Breast epithelium (tissue), 4 donors: Measurements from ENCODE around the gene PIR. TPM values are rescaled to one million over a fixed set of nuclear protein-coding genes. Genes with fewer than 3 reads are reported as not detected.

Source experiments
- DNase-seq, 2 donors: peaks; one replicate each; pipeline ENCODE4 v3.0.0-alpha.2; 2019; ENCODE audit warnings: low spot score in 2 of 2
- H3K27ac ChIP-seq, 2 donors: fragments of 200-600 bp; sonication (generic) in 1 of 2; one replicate each; pipeline ENCODE4 v1.5.1; 2016 to 2019; ENCODE audit warnings: mild to moderate bottlenecking in 1 of 2
- H3K27me3 ChIP-seq, 2 donors: fragments of 200-600 bp; sonication (generic) in 1 of 2; one replicate each; pipeline versions ENCODE4 v1.5.1 to v1.6.0; 2017 to 2019; ENCODE audit warnings: control low read depth in 1 of 2, mild to moderate bottlenecking in 1 of 2
- H3K36me3 ChIP-seq: fragments of 200-600 bp; one replicate; pipeline ENCODE4 v1.5.1; 2019
- H3K4me1 ChIP-seq, 2 donors: fragments of 200-600 bp; sonication (generic); one replicate each; pipeline ENCODE4 v1.5.1; 2016 to 2019; ENCODE audit warnings: control low read depth in 1 of 2
- H3K4me3 ChIP-seq, 3 donors: fragments of 200-600 bp; sonication (generic); 1 replicate in 2 of 3; 2 replicates in 1 of 3; pipeline ENCODE4 v1.5.1; 2016 to 2019; ENCODE audit warnings: mild to moderate bottlenecking in 3 of 3, moderate library complexity in 2 of 3
- H3K9me3 ChIP-seq, 2 donors: fragments of 200-600 bp; sonication (generic) in 1 of 2; one replicate each; pipeline ENCODE4 v1.5.1; 2016 to 2019; ENCODE audit warnings: control low read depth in 1 of 2
- POLR2A ChIP-seq: fragments of 450-650 bp; IDR thresholded peaks from one replicate; pipeline ENCODE4 v1.6.1; 2016; ENCODE audit warnings: antibody characterized with exemption, mild to moderate bottlenecking, moderate library complexity
- POLR2AphosphoS5 ChIP-seq, 3 donors: sonication (generic); formaldehyde crosslinking; IDR thresholded peaks; one replicate each; pipeline ENCODE4 v1.6.1; 2017; ENCODE audit warnings: antibody characterized with exemption in 3 of 3
- intact Hi-C: fragments of 100-400 bp; cut with DNase I; formaldehyde crosslinking; loops from one replicate; pipeline ENCODE4 v1.15.1; 2023; ENCODE audit warnings: low total_unique reads
- total RNA-seq, 3 donors: library from RNA; depleted of rRNA; stranded (reverse); fragments of >200 nt; gene quantifications; one replicate each; pipeline ENCODE4 v1.1.0, GENCODE V29; 2016
- TF ChIP-seq, protein P1 (sequence below), 3 donors: fragments of 450-650 bp; IDR thresholded peaks; one replicate each; pipeline ENCODE4 v1.5.1; 2016 to 2017; ENCODE audit warnings: antibody characterized with exemption in 3 of 3, mild to moderate bottlenecking in 3 of 3, moderate library complexity in 3 of 3

PIR gene
- total RNA-seq, 3 donors from 2014 or later = 11.6 to 20.6 (median 14.4) TPM

- DNase-seq = no peak
- no peak overlapping the region for H3K4me3 ChIP-seq
- peaks cover 0 to 9% of the 10 kb centered on the region in 2 donors for H3K27me3 ChIP-seq
- intact Hi-C loops = loop anchor here (10.0 kb wide), 1 partner anchor 1926 kb away; no protein-coding TSS in a partner anchor
- H3K9me3 ChIP-seq = no peaks in the 10 kb centered on the region
- TF ChIP-seq POLR2AphosphoS5 (IDR thresholded peaks at IDR 0.05) = no peak
- TF ChIP-seq, protein P1, sequence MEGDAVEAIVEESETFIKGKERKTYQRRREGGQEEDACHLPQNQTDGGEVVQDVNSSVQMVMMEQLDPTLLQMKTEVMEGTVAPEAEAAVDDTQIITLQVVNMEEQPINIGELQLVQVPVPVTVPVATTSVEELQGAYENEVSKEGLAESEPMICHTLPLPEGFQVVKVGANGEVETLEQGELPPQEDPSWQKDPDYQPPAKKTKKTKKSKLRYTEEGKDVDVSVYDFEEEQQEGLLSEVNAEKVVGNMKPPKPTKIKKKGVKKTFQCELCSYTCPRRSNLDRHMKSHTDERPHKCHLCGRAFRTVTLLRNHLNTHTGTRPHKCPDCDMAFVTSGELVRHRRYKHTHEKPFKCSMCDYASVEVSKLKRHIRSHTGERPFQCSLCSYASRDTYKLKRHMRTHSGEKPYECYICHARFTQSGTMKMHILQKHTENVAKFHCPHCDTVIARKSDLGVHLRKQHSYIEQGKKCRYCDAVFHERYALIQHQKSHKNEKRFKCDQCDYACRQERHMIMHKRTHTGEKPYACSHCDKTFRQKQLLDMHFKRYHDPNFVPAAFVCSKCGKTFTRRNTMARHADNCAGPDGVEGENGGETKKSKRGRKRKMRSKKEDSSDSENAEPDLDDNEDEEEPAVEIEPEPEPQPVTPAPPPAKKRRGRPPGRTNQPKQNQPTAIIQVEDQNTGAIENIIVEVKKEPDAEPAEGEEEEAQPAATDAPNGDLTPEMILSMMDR (IDR thresholded peaks at IDR 0.05) = no peak
- no peak for TF ChIP-seq POLR2A
- no peaks in the 10 kb centered on the region for H3K4me1 ChIP-seq
- no peaks in the 10 kb centered on the region for H3K36me3 ChIP-seq
- peak overlapping the region; percentile 4 to 75 for H3K27ac ChIP-seq
These were observed 142.7 kb downstream of the PIR start for GRCh38 chrX:15350329-15350996.

DNA sequence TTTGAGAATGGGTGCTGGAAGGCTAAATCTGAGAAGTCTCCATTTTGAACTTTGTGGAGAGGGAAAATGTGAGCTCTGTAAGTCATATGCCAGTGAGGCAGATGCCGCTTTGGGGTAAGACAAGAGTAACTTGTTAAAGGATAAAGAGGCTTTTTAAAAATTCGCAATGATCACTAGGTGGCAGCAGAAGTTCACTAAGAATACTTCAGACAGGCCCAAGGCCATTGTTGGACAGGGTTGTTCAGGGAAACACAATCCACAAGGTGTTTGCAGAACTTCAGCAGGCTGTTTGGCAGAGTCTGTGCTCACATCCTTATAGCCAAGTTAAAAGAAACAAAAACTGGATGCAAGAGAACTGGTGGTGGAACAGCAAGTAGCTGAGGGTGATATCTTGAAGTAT, 144.1 kb downstream of the PIR start:
- H3K36me3 ChIP-seq = no peaks in the 10 kb centered on the region
- peaks cover 0 to 15% of the 10 kb centered on the region in 2 donors for H3K27me3 ChIP-seq
- H3K27ac ChIP-seq = no peak overlapping the region
- peak in 1 of 2 donors; percentile 52 for DNase-seq
- no peaks in the 10 kb centered on the region for H3K9me3 ChIP-seq
- H3K4me3 ChIP-seq = no peak overlapping the region
- H3K4me1 ChIP-seq = no peaks in the 10 kb centered on the region
- intact Hi-C loops = no loop called here
- TF ChIP-seq POLR2A (no peak), POLR2AphosphoS5 (IDR thresholded peaks at IDR 0.05) (no peak)
- TF ChIP-seq, protein P1 (IDR thresholded peaks at IDR 0.05) = peak; percentile 12 to 64 (median 47)

DNA sequence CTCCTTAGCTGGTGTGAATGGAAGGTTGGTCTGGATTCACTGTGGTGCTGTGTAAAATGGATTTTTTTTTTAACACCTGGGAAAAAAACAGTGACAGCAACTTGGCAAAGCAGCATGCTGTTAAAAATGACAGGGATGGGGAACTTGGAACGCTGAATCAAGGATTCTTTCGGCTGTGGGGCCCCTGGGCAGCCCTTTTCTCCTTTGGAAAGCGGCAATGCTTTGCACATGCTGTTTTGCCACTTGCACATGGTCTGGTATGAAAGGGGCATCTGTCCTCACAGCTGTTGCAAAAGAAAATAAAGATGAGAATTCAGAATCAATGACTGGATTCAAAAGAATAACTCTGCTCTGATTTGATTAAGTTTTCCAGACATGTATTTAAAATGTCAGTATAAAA, 147.2 kb downstream of the PIR start:
- no peak overlapping the region for H3K4me3 ChIP-seq
- TF ChIP-seq POLR2AphosphoS5 (IDR thresholded peaks at IDR 0.05) (no peak), POLR2A (no peak)
- TF ChIP-seq, protein P1 (IDR thresholded peaks at IDR 0.05) = no peak
- peaks cover 0 to 31% of the 10 kb centered on the region in 2 donors for H3K27me3 ChIP-seq
- no peaks in the 10 kb centered on the region for H3K36me3 ChIP-seq
- intact Hi-C loops = no loop called here
- no peaks in the 10 kb centered on the region for H3K4me1 ChIP-seq
- no peak for DNase-seq
- no peak overlapping the region for H3K27ac ChIP-seq
- H3K9me3 ChIP-seq = no peaks in the 10 kb centered on the region

DNA sequence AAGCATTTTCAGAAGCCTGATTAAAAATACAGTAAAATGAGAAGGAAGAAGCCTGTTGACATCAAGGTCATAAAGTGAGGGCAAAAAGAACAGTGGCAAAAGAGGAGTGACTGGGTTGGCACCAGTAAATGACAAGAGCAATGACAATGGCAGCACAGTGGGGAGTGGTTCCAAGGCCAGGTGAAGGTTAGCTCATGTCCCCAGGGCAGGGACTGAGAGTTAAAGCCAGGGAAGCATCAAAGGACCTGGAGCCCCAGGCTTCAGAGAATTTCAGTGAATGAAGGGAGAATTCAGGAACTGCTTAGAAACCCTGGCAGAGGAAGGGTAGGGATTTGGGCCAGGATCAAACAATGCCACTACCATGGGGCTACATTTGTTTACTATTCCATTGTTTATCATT, 149.0 kb downstream of the PIR start:
- Histone ChIP-seq H3K27me3 (peaks cover 0 to 41% of the 10 kb centered on the region in 2 donors), H3K4me3 (no peak overlapping the region), H3K9me3 (no peaks in the 10 kb centered on the region), H3K36me3 (no peaks in the 10 kb centered on the region), H3K27ac (no peak overlapping the region), H3K4me1 (no peaks in the 10 kb centered on the region)
- TF ChIP-seq POLR2AphosphoS5 (IDR thresholded peaks at IDR 0.05) (no peak), POLR2A (no peak)
- TF ChIP-seq, protein P1 (IDR thresholded peaks at IDR 0.05) = no peak
- no peak for DNase-seq
- intact Hi-C loops = no loop called here

DNA sequence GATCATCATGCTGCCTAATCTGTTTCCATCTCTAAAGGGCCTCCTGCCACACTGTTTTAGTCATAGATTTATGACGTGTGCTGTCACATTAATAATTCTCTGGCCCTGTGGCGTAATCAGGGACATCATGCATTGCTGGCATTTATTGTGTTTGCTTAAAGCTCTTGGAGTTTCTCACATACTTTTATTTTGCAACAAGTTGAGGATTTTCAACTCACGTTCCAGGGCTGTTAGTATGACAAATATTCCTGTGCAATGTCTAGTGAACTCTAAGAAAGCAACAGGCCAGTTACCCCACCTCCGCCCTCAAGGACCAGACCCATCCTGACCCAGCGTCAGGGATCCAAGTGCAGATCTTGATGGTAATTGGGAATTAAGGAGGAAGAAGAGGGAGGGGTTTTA, 150.1 kb downstream of the PIR start:
- H3K27ac ChIP-seq = no peak overlapping the region
- no peak for DNase-seq
- H3K4me3 ChIP-seq = no peak overlapping the region
- no peaks in the 10 kb centered on the region for H3K9me3 ChIP-seq
- H3K27me3 ChIP-seq = peaks cover 0 to 48% of the 10 kb centered on the region in 2 donors
- TF ChIP-seq POLR2AphosphoS5 (IDR thresholded peaks at IDR 0.05) = no peak
- TF ChIP-seq POLR2A = no peak
- TF ChIP-seq, protein P1 (IDR thresholded peaks at IDR 0.05) = no peak
- intact Hi-C loops = no loop called here
- no peaks in the 10 kb centered on the region for H3K4me1 ChIP-seq
- no peaks in the 10 kb centered on the region for H3K36me3 ChIP-seq
